Left forelimb (tissue), 1 donor: ENCODE data around the gene RTN4R.
A peak's percentile ranks its signal among the peaks of the same experiment; 100 is the strongest.
"Not testable (repeated sequence)": the region's sequence is repeated elsewhere in the genome, so short reads cannot be mapped to it uniquely, and the experiment has no call there.

Experiments used
- DNase-seq: peaks from one replicate; pipeline ENCODE4 v3.0.0-alpha.2; 2018; ENCODE audit warnings: low spot score

The RTN4R gene

GRCh38 chr22:20286784-20287423, 18.8 kb upstream of the RTN4R start:
- not testable (repeated sequence) for DNase-seq

- DNase-seq = not testable (repeated sequence)
Measured at GRCh38 chr22:20286312-20286660, 18.2 kb upstream of the RTN4R start.

- DNase-seq = peak; percentile 88
Measured at GRCh38 chr22:20285473-20286311, 17.6 kb upstream of the RTN4R start.

DNA sequence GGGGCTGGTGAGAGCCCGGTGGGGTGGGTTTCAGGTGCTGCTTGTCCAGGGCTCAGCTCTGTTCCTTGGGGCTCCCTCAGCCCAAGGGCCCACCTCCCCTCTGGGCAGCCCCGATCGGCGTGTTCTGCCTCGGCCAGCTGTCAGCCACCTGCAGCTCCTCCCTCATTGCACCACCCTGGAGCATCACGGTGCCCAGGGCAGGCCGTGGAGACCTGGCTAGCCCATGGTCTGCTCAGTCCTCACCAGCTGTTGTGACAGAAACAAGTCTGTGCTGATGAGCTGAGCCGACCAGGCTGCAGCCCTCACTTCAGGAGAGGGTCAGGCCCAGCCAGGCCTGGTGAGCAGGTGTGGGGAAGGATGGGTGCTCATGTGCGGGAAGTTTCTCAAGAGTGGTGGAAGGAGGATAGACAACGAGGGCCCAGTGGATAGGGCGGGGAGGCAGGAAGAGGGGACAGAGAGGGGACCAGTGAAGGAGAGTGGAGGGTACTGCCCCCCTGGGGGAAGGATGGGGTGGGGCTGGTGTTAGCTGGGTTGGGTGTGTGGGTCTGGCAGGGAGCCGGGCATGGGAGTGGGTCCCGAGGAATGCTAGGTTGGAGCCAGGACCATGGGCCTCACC, 16.5 kb upstream of the RTN4R start:
- DNase-seq = no peak

DNA sequence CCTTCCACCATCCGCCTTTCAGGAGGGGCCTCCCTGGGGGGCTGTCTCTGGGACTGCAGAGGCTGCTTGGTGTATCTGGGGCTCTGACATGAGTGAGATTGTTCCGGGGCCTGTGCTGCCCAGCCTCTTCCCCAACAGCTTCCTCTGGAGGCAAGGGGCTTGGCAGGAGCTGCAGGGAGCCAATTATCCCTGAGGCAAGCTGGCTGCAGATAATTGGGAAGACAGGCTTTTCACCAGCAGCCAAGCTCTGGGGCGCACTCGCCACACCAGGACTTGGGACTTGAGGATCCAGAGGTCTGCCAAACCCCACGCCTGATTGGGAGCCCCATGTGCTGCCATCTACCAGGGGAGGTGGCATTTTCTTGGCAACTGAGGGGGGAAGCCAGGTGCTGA, 15.6 kb upstream of the RTN4R start:
- DNase-seq = no peak

DNA sequence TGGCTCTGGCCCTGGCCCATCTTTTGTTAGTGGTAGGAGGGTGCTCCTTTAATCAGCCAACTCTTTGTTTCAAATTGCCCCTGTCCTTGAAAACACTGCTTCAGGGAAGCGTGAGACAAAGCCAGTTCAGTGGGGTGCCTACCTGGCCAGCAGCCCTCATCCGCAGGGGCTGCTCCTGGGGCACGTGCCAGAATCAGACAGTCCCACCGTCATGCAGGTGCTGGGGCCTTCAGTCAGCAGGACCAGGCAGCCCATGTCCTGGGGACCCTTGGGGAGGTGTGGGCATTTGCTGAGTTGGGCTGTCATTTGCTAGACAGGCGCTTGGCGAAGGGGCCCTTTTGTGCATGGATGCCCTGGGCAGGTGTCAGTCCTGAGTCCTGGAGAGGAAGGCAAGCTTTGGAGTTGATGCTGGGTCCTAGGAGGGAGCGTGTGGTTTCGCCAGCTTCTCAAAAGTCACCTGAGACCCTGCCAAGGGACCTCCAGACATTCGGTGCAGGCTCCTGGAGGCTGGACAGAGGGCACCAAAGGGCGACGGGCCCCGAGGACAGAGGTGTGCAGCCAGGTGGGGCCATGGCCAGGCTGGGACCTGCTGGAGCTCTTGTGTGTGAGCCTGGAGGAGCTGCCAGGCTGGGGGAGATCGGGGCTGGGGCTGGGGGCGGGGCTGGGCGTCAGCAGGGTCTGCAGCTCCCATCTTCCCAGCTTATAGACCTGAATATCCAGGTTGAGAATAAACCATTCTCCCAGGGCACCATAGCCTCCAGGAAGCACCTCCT, 15.0 kb upstream of the RTN4R start:
- no peak for DNase-seq

DNA sequence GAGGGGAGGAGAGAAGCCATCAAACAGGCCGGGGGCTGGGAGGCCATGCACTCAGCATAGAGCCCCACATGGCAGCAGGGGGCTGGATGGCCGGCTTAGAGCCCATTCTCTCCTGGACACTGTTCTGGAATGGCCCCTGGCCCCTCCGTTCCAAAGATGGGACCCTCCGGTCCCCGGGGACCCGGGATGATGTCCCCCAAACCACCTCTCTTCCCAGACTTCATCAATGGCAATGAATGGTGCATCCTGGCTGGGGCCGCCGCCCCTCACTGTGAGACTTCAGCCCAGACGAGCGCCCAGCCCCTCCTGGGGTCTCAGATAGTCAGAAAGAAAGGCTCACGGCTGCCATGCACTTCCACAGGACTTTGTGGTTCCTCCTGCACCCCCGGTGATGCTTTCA, 13.8 kb upstream of the RTN4R start:
- DNase-seq = no peak

DNA sequence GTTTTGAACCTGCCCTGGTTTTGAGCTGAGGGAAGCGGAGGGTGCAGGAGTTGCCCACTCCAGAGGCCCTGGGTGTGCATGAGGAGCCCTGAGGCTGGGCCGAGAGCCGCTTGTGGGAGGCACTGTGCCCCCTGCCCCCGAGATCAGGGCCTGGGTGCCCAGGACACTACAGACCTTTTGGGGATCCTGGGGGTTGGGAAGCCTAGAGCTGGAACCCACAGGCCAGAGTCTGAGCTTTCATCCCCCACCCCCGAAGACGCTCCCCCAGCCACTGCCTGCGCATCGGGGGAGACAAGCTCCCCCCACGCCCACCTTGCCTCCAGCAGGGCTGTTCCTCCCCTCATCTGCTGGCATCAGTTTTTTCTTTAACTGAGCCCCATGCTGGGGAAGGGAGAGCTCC, 13.4 kb upstream of the RTN4R start:
- not testable (repeated sequence) for DNase-seq

- DNase-seq = no peak
Measured at GRCh38 chr22:20280866-20281265, 12.7 kb upstream of the RTN4R start.

GRCh38 chr22:20280163-20280562, 12.0 kb upstream of the RTN4R start:
- not testable (repeated sequence) for DNase-seq

DNA sequence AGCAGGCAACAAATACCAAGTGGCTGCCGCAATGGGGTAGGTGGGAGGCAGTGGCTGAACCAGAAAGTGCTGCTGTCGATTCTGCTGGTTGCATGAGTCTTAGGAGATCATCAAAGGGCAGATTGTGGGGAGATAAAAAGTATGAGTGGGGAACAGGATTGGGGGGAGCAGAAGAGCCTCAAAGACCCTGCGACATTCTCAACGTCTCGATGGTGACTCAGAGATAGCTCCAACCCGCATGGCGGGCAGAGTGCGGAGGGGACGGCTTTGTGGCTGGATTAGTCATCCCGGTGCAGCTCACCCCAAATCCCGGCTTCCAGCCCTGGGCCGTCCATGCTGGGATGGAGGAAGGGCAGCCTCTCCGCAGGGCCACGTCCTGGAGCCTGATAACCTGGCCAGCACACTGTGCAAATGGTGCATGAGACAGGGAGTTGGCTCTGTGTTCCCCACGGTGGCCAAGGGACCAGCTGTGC, 11.6 kb upstream of the RTN4R start:
- no peak for DNase-seq

- not testable (repeated sequence) for DNase-seq
Measured at GRCh38 chr22:20278726-20279490, 10.8 kb upstream of the RTN4R start.

- not testable (repeated sequence) for DNase-seq
Measured at GRCh38 chr22:20277936-20278635, 10.0 kb upstream of the RTN4R start.

DNA sequence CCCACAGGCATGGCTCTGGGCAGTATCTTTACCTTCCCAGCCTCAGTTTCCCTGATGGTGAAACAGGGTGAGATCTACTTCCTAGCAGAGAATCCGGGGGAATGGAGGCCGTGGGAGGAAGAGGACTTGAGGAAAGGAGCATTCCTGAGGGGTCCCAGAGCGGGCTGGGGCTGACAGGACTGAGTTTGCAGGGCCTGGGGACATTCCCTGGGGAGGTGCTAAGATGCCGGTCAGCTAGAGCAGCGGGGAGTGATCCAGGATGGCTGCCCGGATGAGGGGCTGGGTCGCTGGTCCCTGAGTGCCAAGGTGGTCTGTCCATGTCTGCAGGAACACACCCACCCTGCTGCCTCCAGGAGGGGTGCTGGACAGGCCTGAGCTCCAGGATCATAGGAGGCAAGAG, 8.3 kb upstream of the RTN4R start:
- no peak for DNase-seq

GRCh38 chr22:20275836-20276235, 7.7 kb upstream of the RTN4R start:
- DNase-seq = no peak

GRCh38 chr22:20275325-20275724, 7.2 kb upstream of the RTN4R start:
- not testable (repeated sequence) for DNase-seq

DNA sequence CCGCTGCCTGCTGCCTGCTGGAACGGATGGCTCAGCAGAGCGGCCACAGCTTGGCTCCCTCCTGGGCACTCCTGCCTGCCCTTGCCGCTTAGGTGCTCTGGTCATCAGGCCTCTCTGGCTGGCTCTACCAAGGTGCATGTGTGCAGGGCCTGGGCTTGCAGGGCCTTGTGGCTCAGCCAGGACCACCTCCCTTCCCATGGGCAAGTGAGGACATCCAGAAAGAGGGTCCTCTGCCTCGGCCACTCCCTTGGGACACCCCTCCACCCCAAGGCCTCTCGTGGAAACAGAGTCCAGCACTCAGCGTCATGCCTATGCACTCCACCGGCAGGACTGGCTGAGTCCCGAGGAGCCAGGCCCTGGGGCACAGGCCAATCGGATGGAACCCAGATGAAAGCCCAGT, 6.3 kb upstream of the RTN4R start:
- DNase-seq = not testable (repeated sequence)

- DNase-seq = no peak
Measured at GRCh38 chr22:20273758-20274181, 5.7 kb upstream of the RTN4R start.

- DNase-seq = no peak
Measured at GRCh38 chr22:20272700-20273099, 4.6 kb upstream of the RTN4R start.

DNA sequence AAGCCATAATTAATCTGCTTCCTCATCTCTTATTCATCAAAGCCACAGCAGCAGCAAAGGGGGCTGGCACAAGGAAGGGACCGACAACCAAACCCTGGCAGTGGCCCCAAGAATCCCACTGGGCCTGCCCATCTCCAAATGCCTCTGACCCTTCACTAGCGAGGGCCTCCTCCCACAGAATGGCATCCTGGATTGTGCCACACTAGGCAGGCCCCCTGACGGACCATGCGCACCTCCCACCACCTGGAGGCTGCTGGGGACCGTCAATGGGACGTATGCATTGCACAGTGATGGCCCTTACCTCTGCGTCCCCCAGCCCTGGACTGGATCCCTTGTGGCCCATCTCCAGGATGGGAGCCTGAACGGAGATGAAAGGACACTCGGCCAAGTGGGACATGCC, 4.1 kb upstream of the RTN4R start:
- DNase-seq = no peak
